Skeletal muscle satellite cell (primary cell): ENCODE results near the gene CENPU.

Experiments used
- H3K27me3 ChIP-seq: 2 replicates; pipeline ENCODE4 v1.7.0; 2013; ENCODE audit warnings: low read length; ENCODE audit not compliant: control insufficient read depth, insufficient read depth
- H3K36me3 ChIP-seq: 2 replicates; pipeline ENCODE4 v1.7.0; 2013; ENCODE audit warnings: mild to moderate bottlenecking, control low read depth, low read length; ENCODE audit not compliant: insufficient read depth
- H3K4me1 ChIP-seq: 2 replicates; pipeline ENCODE4 v1.7.0; 2013; ENCODE audit warnings: low read length; ENCODE audit not compliant: control insufficient read depth, insufficient read depth
- H3K4me2 ChIP-seq: 2 replicates; pipeline ENCODE4 v1.7.0; 2013; ENCODE audit warnings: mild to moderate bottlenecking, low read length
- H3K4me3 ChIP-seq: 2 replicates; pipeline ENCODE4 v1.7.0; 2013; ENCODE audit warnings: low read length
- H3K9ac ChIP-seq: 2 replicates; pipeline ENCODE4 v1.7.0; 2013; ENCODE audit warnings: mild to moderate bottlenecking, low read depth, low read length, moderate library complexity
- H3K9me3 ChIP-seq: replicated peaks from 2 replicates; pipeline ENCODE4 v1.7.0; 2013; ENCODE audit warnings: mild to moderate bottlenecking, control low read depth, low read length

The CENPU gene

DNA sequence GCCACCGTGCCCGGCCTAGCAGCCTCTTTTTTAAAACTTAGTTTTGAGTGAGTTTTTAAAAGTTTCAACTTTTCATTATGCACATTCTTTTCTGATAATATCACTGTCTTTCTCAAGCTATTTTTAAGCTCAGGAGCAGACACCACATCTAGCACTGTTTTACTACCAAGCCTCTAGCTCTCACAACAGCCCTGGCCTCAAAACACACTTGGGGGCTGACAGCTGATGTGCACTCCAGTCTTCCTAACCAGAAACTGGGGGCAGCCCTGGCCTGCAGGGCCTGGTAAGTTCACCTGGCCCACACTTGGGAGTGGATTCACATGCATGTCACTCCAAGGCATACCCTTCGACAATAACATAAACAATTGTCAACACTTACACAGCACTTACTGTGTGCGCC is 34.0 kb downstream of the CENPU start:
- Histone ChIP-seq H3K27me3 (no peaks in the 10 kb centered on the region), H3K9me3 (no peaks in the 10 kb centered on the region), H3K9ac (no peak overlapping the region), H3K4me2 (no peak overlapping the region), H3K36me3 (peaks cover 16% of the 10 kb centered on the region), H3K4me1 (no peaks in the 10 kb centered on the region), H3K4me3 (no peak overlapping the region)

- H3K27me3 ChIP-seq, result no peaks in the 10 kb centered on the region
- no peak overlapping the region for H3K4me3 ChIP-seq
- no peaks in the 10 kb centered on the region for H3K9me3 ChIP-seq
- no peak overlapping the region for H3K9ac ChIP-seq
- no peak overlapping the region for H3K4me2 ChIP-seq
- H3K36me3 ChIP-seq, result peaks cover 24% of the 10 kb centered on the region
- no peaks in the 10 kb centered on the region for H3K4me1 ChIP-seq
Observed at GRCh38 chr4:184697956-184698355, 35.9 kb downstream of the CENPU start.

DNA sequence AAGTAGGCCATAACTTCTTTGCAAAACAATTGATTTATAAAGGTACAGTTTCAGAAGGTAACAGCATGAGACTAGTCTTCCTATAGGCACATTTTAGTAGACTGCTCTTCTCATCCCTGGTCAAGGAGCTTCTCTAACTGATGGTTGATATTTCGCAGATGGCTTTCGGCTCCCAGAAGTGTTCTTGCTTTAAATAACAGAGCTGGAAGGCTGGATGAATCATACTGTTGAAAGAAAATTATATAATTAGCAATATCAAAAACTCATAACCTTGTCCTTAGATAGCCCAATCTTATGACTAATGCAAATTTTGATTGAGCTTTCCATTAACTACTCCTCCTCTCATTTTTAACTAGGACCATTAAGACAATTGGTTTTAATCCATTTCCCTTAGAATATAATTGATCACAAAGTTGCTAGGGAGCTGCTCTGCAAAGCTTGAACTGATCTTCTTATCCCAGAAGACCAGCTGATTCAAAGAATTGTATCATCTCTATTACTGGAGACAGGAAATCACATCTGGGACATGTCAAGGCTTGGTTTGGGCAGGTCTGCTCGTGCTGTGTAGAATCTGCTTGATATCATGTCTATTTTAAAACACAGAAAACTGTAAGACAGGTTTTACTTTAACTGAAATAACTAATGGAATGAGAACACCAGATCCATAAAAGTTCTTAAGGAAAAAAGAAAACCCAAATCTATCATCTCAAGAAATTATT is 38.6 kb downstream of the CENPU start:
- H3K9ac ChIP-seq, result no peak overlapping the region
- H3K27me3 ChIP-seq, result no peaks in the 10 kb centered on the region
- peaks cover 31% of the 10 kb centered on the region for H3K36me3 ChIP-seq

GRCh38 chr4:184694412-184694956 is 39.4 kb downstream of the CENPU start:
- Histone ChIP-seq H3K36me3 (peaks cover 31% of the 10 kb centered on the region), H3K27me3 (no peaks in the 10 kb centered on the region), H3K9me3 (no peaks in the 10 kb centered on the region), H3K9ac (no peak overlapping the region), H3K4me3 (no peak overlapping the region), H3K4me2 (no peak overlapping the region), H3K4me1 (no peaks in the 10 kb centered on the region)

More for the DNA sequence above, 38.6 kb downstream of the CENPU start:
- Histone ChIP-seq H3K4me3 (no peak overlapping the region), H3K4me1 (no peaks in the 10 kb centered on the region), H3K4me2 (no peak overlapping the region), H3K9me3 (no peaks in the 10 kb centered on the region)

GRCh38 chr4:184693056-184693455 is 40.8 kb downstream of the CENPU start:
- Histone ChIP-seq H3K4me1 (peaks cover 11% of the 10 kb centered on the region), H3K9ac (no peak overlapping the region), H3K36me3 (peaks cover 31% of the 10 kb centered on the region), H3K27me3 (no peaks in the 10 kb centered on the region), H3K4me2 (no peak overlapping the region), H3K9me3 (no peaks in the 10 kb centered on the region), H3K4me3 (no peak overlapping the region)

DNA sequence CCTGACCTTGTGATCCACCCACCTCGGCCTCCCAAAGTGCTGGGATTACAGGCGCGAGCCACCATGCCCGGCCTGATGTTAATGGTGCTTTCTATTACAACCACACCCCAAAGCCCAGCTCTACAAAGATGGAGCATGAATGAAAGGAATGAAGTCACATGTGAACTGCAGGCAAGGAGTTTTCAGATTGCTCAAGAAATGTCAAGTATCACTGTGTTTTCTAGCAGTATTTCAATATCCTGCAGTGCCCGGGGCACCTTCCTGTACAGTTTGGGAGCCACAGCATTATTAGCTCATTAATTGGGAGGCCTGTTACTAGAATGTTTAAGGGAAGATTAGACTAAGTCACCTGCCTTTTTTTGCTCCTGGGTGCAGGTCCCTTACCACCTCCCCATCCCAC is 44.2 kb downstream of the CENPU start:
- Histone ChIP-seq H3K9me3 (no peaks in the 10 kb centered on the region), H3K4me3 (no peak overlapping the region), H3K27me3 (no peaks in the 10 kb centered on the region), H3K9ac (no peak overlapping the region), H3K4me2 (no peak overlapping the region), H3K4me1 (peaks cover 19% of the 10 kb centered on the region), H3K36me3 (peaks cover 22% of the 10 kb centered on the region)

GRCh38 chr4:184688447-184688846 is 45.4 kb downstream of the CENPU start:
- Histone ChIP-seq H3K9me3 (no peaks in the 10 kb centered on the region), H3K4me3 (no peak overlapping the region), H3K36me3 (peaks cover 15% of the 10 kb centered on the region), H3K4me2 (peak overlapping the region; percentile 24), H3K9ac (peak overlapping the region; percentile 40), H3K4me1 (peaks cover 23% of the 10 kb centered on the region), H3K27me3 (no peaks in the 10 kb centered on the region)

DNA sequence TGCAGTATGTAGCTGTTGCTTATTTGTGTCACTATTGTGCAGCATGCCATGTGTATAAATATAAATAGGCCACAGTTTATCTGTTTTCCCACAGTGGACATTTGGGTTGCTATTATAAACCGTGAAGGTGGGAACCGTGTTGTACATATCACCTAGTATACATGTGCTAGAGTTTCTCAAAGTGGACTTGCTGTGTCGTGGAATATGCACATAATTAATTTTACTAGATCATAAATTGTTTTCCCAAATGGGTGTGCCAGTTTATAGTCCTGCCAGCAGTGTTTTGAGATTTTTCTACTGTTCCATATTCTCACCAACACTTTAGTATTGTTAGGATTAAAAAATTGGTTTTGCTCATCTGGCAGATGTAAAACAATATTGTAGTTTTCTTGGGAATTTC is 45.9 kb downstream of the CENPU start:
- Histone ChIP-seq H3K4me2 (peak overlapping the region; percentile 24), H3K36me3 (peaks cover 12% of the 10 kb centered on the region), H3K9ac (peak overlapping the region; percentile 40), H3K4me3 (no peak overlapping the region), H3K9me3 (no peaks in the 10 kb centered on the region), H3K27me3 (no peaks in the 10 kb centered on the region), H3K4me1 (peaks cover 23% of the 10 kb centered on the region)

DNA sequence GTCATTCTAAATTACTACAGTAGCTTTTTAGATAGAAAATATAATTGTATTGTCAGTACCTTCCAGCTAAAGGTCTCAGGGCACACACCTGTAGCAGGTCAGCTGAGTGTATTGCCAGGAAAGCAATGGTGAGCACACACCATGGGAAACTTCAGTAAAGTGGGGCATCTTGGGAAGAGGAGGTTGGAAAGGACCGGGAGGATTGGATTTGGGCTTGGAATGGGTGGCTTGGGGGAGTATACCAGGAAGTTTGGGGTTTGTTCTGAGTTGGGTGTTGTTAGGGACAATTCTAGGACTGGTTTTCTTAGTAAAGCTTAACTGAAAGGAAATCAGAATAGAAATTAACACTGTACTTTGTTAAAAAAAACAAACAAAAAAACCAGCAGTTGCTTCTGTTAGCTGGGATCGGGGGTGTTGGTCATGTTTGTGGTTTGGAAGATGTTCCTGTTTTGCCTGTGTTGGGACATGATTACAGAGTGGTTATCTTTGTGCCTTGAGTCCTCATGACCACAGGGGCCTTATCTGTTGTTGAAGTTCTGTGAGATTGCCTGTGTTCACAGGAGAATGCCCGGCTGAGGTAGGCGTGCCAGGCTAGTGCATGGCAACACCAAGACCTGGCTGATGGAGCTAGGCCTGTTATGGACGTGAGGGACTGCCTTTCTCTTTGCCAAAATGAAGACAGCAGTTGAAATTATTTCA is 49.3 kb downstream of the CENPU start:
- peaks cover 3% of the 10 kb centered on the region for H3K36me3 ChIP-seq
- no peak overlapping the region for H3K4me2 ChIP-seq
- no peak overlapping the region for H3K9ac ChIP-seq
- no peaks in the 10 kb centered on the region for H3K27me3 ChIP-seq
- peaks cover 23% of the 10 kb centered on the region for H3K4me1 ChIP-seq
- no peak overlapping the region for H3K4me3 ChIP-seq
- no peaks in the 10 kb centered on the region for H3K9me3 ChIP-seq

- Histone ChIP-seq H3K9ac (no peak overlapping the region), H3K4me3 (no peak overlapping the region), H3K4me2 (no peak overlapping the region), H3K36me3 (peaks cover 3% of the 10 kb centered on the region), H3K9me3 (no peaks in the 10 kb centered on the region), H3K27me3 (no peaks in the 10 kb centered on the region), H3K4me1 (peaks cover 7% of the 10 kb centered on the region)
Observed at GRCh38 chr4:184681916-184682315, 52.0 kb downstream of the CENPU start.

DNA sequence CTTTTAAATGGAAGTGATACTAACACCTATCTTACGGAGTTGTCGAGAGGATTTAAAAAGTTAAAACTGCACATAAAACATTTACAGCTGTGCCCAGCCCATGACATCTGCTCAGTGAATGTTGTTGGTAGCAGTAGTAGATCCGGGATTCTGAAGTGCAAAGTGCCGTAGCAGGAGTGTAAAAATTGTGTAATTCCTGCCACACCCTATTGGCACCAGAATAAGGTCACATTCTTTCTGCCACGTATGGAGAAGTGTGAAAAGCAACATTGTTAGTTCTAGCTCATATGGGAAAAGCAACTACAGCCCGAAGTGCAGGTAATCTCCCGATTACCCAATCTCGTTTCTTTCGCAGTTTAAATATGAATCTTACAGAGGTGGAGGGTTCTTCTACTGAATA is 53.2 kb downstream of the CENPU start:
- no peak overlapping the region for H3K4me2 ChIP-seq
- H3K4me3 ChIP-seq, result no peak overlapping the region
- peaks cover 7% of the 10 kb centered on the region for H3K4me1 ChIP-seq
- H3K9me3 ChIP-seq, result no peaks in the 10 kb centered on the region
- no peaks in the 10 kb centered on the region for H3K27me3 ChIP-seq
- H3K9ac ChIP-seq, result no peak overlapping the region
- H3K36me3 ChIP-seq, result no peaks in the 10 kb centered on the region
